H1 (cell line): ENCODE measurements around the gene C1S. TPM values are rescaled to one million over a fixed set of nuclear protein-coding genes. Genes with fewer than 3 reads are reported as not detected.
"Not testable (repeated sequence)": the region's sequence is repeated elsewhere in the genome, so short reads cannot be mapped to it uniquely, and the experiment has no call there.

Source experiments
- CTCF ChIA-PET: fragments of 300-600 bp; sonication (Branson Sonifier 250); formaldehyde crosslinking; loops from one replicate; lab custom pipeline; 2021; ENCODE audit not compliant: partially characterized antibody; lab: Charles Lee
- POLR2A ChIA-PET: fragments of 300-600 bp; sonication (Branson Sonifier 250); formaldehyde crosslinking; loops from one replicate; lab custom pipeline; 2021; ENCODE audit warnings: inconsistent platforms; ENCODE audit not compliant: partially characterized antibody; lab: Charles Lee
- DNase-seq, 2 experiments: peaks; one replicate each; pipeline versions ENCODE4 v3.0.0 to v3.0.0-alpha.2; 2010 to 2022; ENCODE audit warnings: low spot score in 2 of 2, low read depth in 1 of 2, mixed read lengths in 1 of 2
- FAIRE-seq: peaks from 2 replicates; lab custom pipeline; 2011; peaks lifted over from hg19 to GRCh38; lab: Jason Lieb, UNC
- H2AFZ ChIP-seq: 2 replicates; pipeline ENCODE4 v1.8.1; 2012; ENCODE audit warnings: low read length, inconsistent platforms
- H2AK5ac ChIP-seq: 2 replicates; pipeline ENCODE4 v1.6.1; 2013; ENCODE audit warnings: low read depth, low read length
- H2BK120ac ChIP-seq: replicated peaks from 2 replicates; pipeline ENCODE3; 2013; ENCODE audit warnings: low read depth, low read length, inconsistent platforms
- H2BK12ac ChIP-seq: 2 replicates; pipeline ENCODE4 v1.6.1; 2013; ENCODE audit warnings: low read depth, low read length
- H2BK15ac ChIP-seq: 2 replicates; pipeline ENCODE4 v1.6.1; 2013; ENCODE audit warnings: low read length
- H2BK20ac ChIP-seq: 2 replicates; pipeline ENCODE4 v1.6.1; 2013; ENCODE audit warnings: low read length
- H2BK5ac ChIP-seq: 2 replicates; pipeline ENCODE4 v1.6.1; 2013; ENCODE audit warnings: low read depth, low read length
- H3K14ac ChIP-seq: 2 replicates; pipeline ENCODE4 v1.6.1; 2013; ENCODE audit warnings: inconsistent platforms; ENCODE audit not compliant: insufficient read length
- H3K18ac ChIP-seq: 2 replicates; pipeline ENCODE4 v1.6.1; 2013; ENCODE audit warnings: low read length; ENCODE audit errors: extremely low read depth
- H3K23ac ChIP-seq: 2 replicates; pipeline ENCODE4 v1.6.1; 2013; ENCODE audit warnings: inconsistent platforms; ENCODE audit not compliant: insufficient read length
- H3K23me2 ChIP-seq: 2 replicates; pipeline ENCODE4 v1.6.1; 2013; ENCODE audit warnings: low read depth, low read length
- H3K27ac ChIP-seq: 2 replicates; pipeline ENCODE4 v1.6.1; 2011; ENCODE audit warnings: low read depth, low read length, inconsistent platforms
- H3K27me3 ChIP-seq, 4 experiments: replicated peaks in 1 of 4; 1 replicate in 1 of 4; 2 replicates in 3 of 4; pipeline versions ENCODE4 v1.6.1 to v1.8.1; 2011 to 2013; ENCODE audit warnings: low read length in 3 of 4, mild to moderate bottlenecking in 3 of 4, inconsistent platforms in 2 of 4, mixed read lengths in 2 of 4, moderate library complexity in 1 of 4; ENCODE audit not compliant: control insufficient read depth in 3 of 4, insufficient read depth in 3 of 4; ENCODE audit errors: extremely low read depth in 1 of 4
- H3K36me3 ChIP-seq, 4 experiments: 2 replicates each; pipeline versions ENCODE4 v1.6.1 to v1.8.1; 2011 to 2013; ENCODE audit warnings: mild to moderate bottlenecking in 4 of 4, low read length in 3 of 4, moderate library complexity in 2 of 4, control low read depth in 1 of 4, inconsistent platforms in 1 of 4; ENCODE audit not compliant: insufficient read depth in 4 of 4, control insufficient read depth in 2 of 4
- H3K4ac ChIP-seq: replicated peaks from 2 replicates; pipeline ENCODE3; 2013; ENCODE audit warnings: low read length, low read depth, mixed read lengths, inconsistent platforms; ENCODE audit not compliant: insufficient read length
- H3K4me1 ChIP-seq, 4 experiments: replicated peaks in 1 of 4; 1 replicate in 1 of 4; 2 replicates in 3 of 4; pipeline versions ENCODE4 v1.6.1 to v1.8.1; 2011 to 2013; ENCODE audit warnings: low read length in 3 of 4, inconsistent platforms in 2 of 4, mixed read lengths in 1 of 4; ENCODE audit not compliant: insufficient read depth in 4 of 4, control insufficient read depth in 3 of 4
- H3K4me2 ChIP-seq, 2 experiments: 2 replicates each; pipeline versions ENCODE4 v1.6.1 to v1.8.1; 2011 to 2013; ENCODE audit warnings: low read depth in 2 of 2, low read length in 2 of 2, control low read depth in 1 of 2, inconsistent platforms in 1 of 2, mild to moderate bottlenecking in 1 of 2; ENCODE audit not compliant: insufficient read depth in 1 of 2
- H3K4me3 ChIP-seq, 4 experiments: fragments of 200-600, 300-600 bp in 1 of 4; sonication (generic), shearing (Covaris generic), sonication (Bioruptor Twin) in 1 of 4; 2 replicates each; pipeline versions ENCODE4 v1.5.1 to v1.8.1; 2011 to 2016; ENCODE audit warnings: low read length in 4 of 4, low read depth in 3 of 4, control low read depth in 2 of 4, inconsistent platforms in 2 of 4, mild to moderate bottlenecking in 2 of 4, mixed read lengths in 1 of 4, moderate library complexity in 1 of 4; ENCODE audit not compliant: insufficient read depth in 2 of 4; ENCODE audit errors: extremely low read depth in 1 of 4
- H3K56ac ChIP-seq: replicated peaks from 2 replicates; pipeline ENCODE3; 2013; ENCODE audit warnings: low read depth, mild to moderate bottlenecking, mixed read lengths, low read length, inconsistent platforms; ENCODE audit not compliant: insufficient read length
- H3K79me1 ChIP-seq: 2 replicates; pipeline ENCODE4 v1.6.1; 2013; ENCODE audit warnings: low read depth, low read length, control low read depth
- H3K79me2 ChIP-seq, 2 experiments: 2 replicates each; pipeline versions ENCODE4 v1.6.1 to v1.8.1; 2012 to 2013; ENCODE audit warnings: low read length in 2 of 2, mild to moderate bottlenecking in 2 of 2, inconsistent platforms in 1 of 2; ENCODE audit not compliant: insufficient read depth in 2 of 2, control insufficient read depth in 1 of 2
- H3K9ac ChIP-seq, 4 experiments: replicated peaks in 1 of 4; 1 replicate in 1 of 4; 2 replicates in 3 of 4; pipeline versions ENCODE4 v1.6.1 to v1.8.1; 2011 to 2013; ENCODE audit warnings: low read depth in 3 of 4, low read length in 3 of 4, control low read depth in 2 of 4, mild to moderate bottlenecking in 2 of 4, moderate library complexity in 2 of 4, inconsistent platforms in 1 of 4; ENCODE audit errors: extremely low read depth in 1 of 4
- H3K9me3 ChIP-seq, 2 experiments: 2 replicates each; pipeline versions ENCODE4 v1.6.1 to v1.8.1; 2012 to 2013; ENCODE audit warnings: mild to moderate bottlenecking in 2 of 2, moderate library complexity in 2 of 2, control low read depth in 1 of 2, inconsistent platforms in 1 of 2, low read depth in 1 of 2, low read length in 1 of 2, mixed read lengths in 1 of 2; ENCODE audit not compliant: insufficient read depth in 2 of 2
- H4K20me1 ChIP-seq, 2 experiments: replicated peaks in 1 of 2; 2 replicates each; pipeline versions ENCODE3 to v1.8.1; 2011 to 2013; ENCODE audit warnings: inconsistent platforms in 2 of 2, low read length in 2 of 2, mild to moderate bottlenecking in 1 of 2; ENCODE audit not compliant: insufficient read depth in 2 of 2, control insufficient read depth in 1 of 2
- H4K5ac ChIP-seq: 2 replicates; pipeline ENCODE4 v1.6.1; 2013; ENCODE audit warnings: low read length, low read depth, mixed read lengths, inconsistent platforms; ENCODE audit not compliant: insufficient read length
- H4K8ac ChIP-seq: 2 replicates; pipeline ENCODE4 v1.8.0; 2013; ENCODE audit warnings: mild to moderate bottlenecking, moderate library complexity, low read length, inconsistent platforms; ENCODE audit not compliant: insufficient read depth; ENCODE audit errors: extremely low read depth
- H4K91ac ChIP-seq: replicated peaks from 2 replicates; pipeline ENCODE3; 2013; ENCODE audit warnings: low read length, mixed read lengths, inconsistent platforms; ENCODE audit not compliant: insufficient read length
- CEBPB ChIP-seq: IDR thresholded peaks from 2 replicates; pipeline ENCODE4 v1.6.1; 2012; ENCODE audit warnings: low read depth, low read length
- EZH2 ChIP-seq: fragments of 200-600 bp; sonication (generic); IDR thresholded peaks from 2 replicates; pipeline ENCODE4 v1.7.1; 2012; ENCODE audit warnings: low read depth, mild to moderate bottlenecking, moderate library complexity, low read length, inconsistent platforms; ENCODE audit not compliant: severe bottlenecking
- TAF1 ChIP-seq: IDR thresholded peaks from 2 replicates; pipeline ENCODE4 v1.6.1; 2011; ENCODE audit warnings: mild to moderate bottlenecking, low read depth, low read length
- WGBS, 2 experiments: shearing (Covaris generic) in 1 of 2; methylation state at CpG; one replicate each; pipeline versions ENCODE4 v1.1.6 to v1.1.7; 2013 to 2015; ENCODE audit warnings: low lambda C conversion rate in 2 of 2, mixed read lengths in 2 of 2, inconsistent platforms in 1 of 2, low coverage in 1 of 2, missing lambda C conversion rate in 1 of 2; ENCODE audit not compliant: insufficient replicate concordance in 2 of 2, insufficient coverage in 1 of 2, insufficient read length in 1 of 2; ENCODE audit errors: extremely low coverage in 1 of 2, missing lambda C conversion rate in 1 of 2; 5-methylcytosine and 5-hydroxymethylcytosine counted together
- polyA plus RNA-seq, 7 experiments: library from polyadenylated mRNA; depleted of rRNA in 3 of 7; stranded (reverse) in 5 of 7; unstranded in 2 of 7; fragments of >200 nt in 5 of 7; fragments of 200-250 nt in 2 of 7; gene quantifications; 1 replicate in 5 of 7; 2 replicates in 1 of 7; 4 replicates in 1 of 7; pipeline versions ENCODE4 v1.2.1 to v1.2.3, GENCODE V29; 2011 to 2013; ENCODE audit warnings: missing spikeins in 2 of 7, mixed read lengths in 2 of 7
- total RNA-seq: library from RNA; stranded (reverse); fragmentation: NEBNext Ultra II Directional; extraction: Animal tissue kit (Norgen Biotek cat#: 25700); gene quantifications from 2 replicates; pipeline ENCODE4 v1.2.1, GENCODE V29; 2021

Gene C1S
- total and polyA plus RNA-seq, 2 of the 8 experiments (the other 6 are each of a cell fraction or from before 2014, with no cell fraction given): 4.4 to 7.3 TPM

DNA sequence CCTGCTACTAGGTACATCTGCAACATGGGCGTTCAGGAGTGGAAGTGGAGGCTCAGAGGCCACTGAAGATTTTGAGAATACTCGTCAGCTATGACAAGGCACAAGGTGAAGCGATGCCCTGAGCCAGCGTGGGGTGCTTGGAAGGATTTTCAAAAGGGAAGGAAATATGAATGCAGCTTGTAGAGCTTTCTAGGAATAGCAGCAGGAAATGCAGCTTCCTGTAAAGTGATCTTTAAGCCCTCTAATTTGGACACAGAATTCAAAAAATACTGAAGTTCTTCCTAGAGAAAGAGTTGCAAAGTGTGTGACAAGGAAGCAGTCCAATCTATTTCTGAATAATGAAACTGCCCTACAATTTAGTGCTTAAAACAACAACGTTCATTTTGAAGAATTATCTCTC is 13.2 kb upstream of the C1S start (continued):
- no peak for TF ChIP-seq TAF1
- TF ChIP-seq CEBPB: no peak
- TF ChIP-seq EZH2: no peak

GRCh38 chr12:7049445-7049951 is 11.0 kb upstream of the C1S start:
- H4K91ac ChIP-seq, H3K18ac ChIP-seq, H3K4me1 ChIP-seq, H2BK15ac ChIP-seq, FAIRE-seq, H2BK12ac ChIP-seq, H3K4me3 ChIP-seq, H3K79me1 ChIP-seq, H2BK120ac ChIP-seq, H4K8ac ChIP-seq, H2AFZ ChIP-seq, H3K4me2 ChIP-seq, H4K20me1 ChIP-seq, H3K36me3 ChIP-seq, H3K79me2 ChIP-seq, H3K14ac ChIP-seq, H3K23ac ChIP-seq, H3K27ac ChIP-seq, H3K23me2 ChIP-seq, H3K56ac ChIP-seq, DNase-seq, H2AK5ac ChIP-seq, H4K5ac ChIP-seq, H3K9me3 ChIP-seq, H3K4ac ChIP-seq, H3K9ac ChIP-seq, H3K27me3 ChIP-seq, H2BK5ac ChIP-seq, H2BK20ac ChIP-seq: not testable (repeated sequence)
- CTCF ChIA-PET: interaction anchor here (0.7 to 3.2 kb wide), 4 partner anchors 11 to 100 kb away, joined by 3 to 11 read pairs (median 4); partner anchors contain the start of genes C1RL and C1S
- WGBS, 2 experiments: 85% methylated on average over 10 of the region's 10 CpGs; no CpG with 5 or more reads in 1 of the 2 experiments
- POLR2A ChIA-PET: interaction anchor here (1.2 to 4.1 kb wide), 2 partner anchors 53 to 105 kb away, joined by 3 to 9 read pairs; partner anchors contain the start of genes C12orf57 and RNU7-1
